SK-N-SH (cell line): ENCODE measurements around the gene ADGRG2. TPM values are rescaled to one million over a fixed set of nuclear protein-coding genes. Genes with fewer than 3 reads are reported as not detected.

Source experiments
- CTCF ChIA-PET: fragments of 300-600, 350-600 bp; formaldehyde crosslinking; extraction: SDS; loops from one replicate; lab custom pipeline; 2021; lab: Yijun Ruan, JAX
- POLR2A ChIA-PET: fragments of 350-600 bp; sonication (Branson Sonifier 250); formaldehyde crosslinking; extraction: SDS; loops from one replicate; lab custom pipeline; 2020; ENCODE audit warnings: antibody characterized with exemption, inconsistent platforms; lab: Yijun Ruan, JAX
- DNase-seq: peaks from one replicate; pipeline ENCODE4 v3.0.0; 2012
- H2AFZ ChIP-seq: fragments of 200-600 bp; sonication (generic); 2 replicates; pipeline ENCODE4 v1.8.1; 2016; ENCODE audit warnings: antibody characterized with exemption, mild to moderate bottlenecking, low read depth
- H3F3A ChIP-seq: fragments of 200-600 bp; sonication (generic); replicated peaks from 2 replicates; pipeline ENCODE3; 2016; ENCODE audit warnings: antibody characterized with exemption, mild to moderate bottlenecking; ENCODE audit not compliant: insufficient read depth
- H3K27ac ChIP-seq, 2 experiments: fragments of 200-500 bp in 1 of 2; fragments of 200-600 bp in 1 of 2; sonication (Bioruptor generic) in 1 of 2; sonication (generic), shearing (Covaris generic) in 1 of 2; 2 replicates each; pipeline versions ENCODE4 v1.5.1 to v1.6.1; 2014 to 2016; ENCODE audit warnings: low read depth in 2 of 2, inconsistent platforms in 1 of 2, low read length in 1 of 2, mild to moderate bottlenecking in 1 of 2, mixed read lengths in 1 of 2
- H3K27me3 ChIP-seq: fragments of 200-600 bp; sonication (generic), shearing (Covaris generic); 2 replicates; pipeline ENCODE4 v1.6.1; 2016; ENCODE audit warnings: mixed run types; ENCODE audit not compliant: insufficient read depth
- H3K36me3 ChIP-seq, 2 experiments: fragments of 200-500 bp in 1 of 2; fragments of 200-600 bp in 1 of 2; sonication (Bioruptor generic) in 1 of 2; sonication (generic) in 1 of 2; replicated peaks in 1 of 2; 2 replicates each; pipeline versions ENCODE3 to v1.5.1; 2014 to 2016; ENCODE audit warnings: low read length in 1 of 2, mild to moderate bottlenecking in 1 of 2; ENCODE audit not compliant: insufficient read depth in 2 of 2, control insufficient read depth in 1 of 2
- H3K4me1 ChIP-seq, 2 experiments: fragments of 200-500 bp in 1 of 2; fragments of 200-600 bp in 1 of 2; sonication (Bioruptor generic) in 1 of 2; sonication (generic), shearing (Covaris generic) in 1 of 2; 2 replicates each; pipeline versions ENCODE4 v1.5.1 to v1.6.1; 2014 to 2016; ENCODE audit warnings: low read depth in 1 of 2, low read length in 1 of 2, mixed run types in 1 of 2; ENCODE audit not compliant: insufficient read depth in 2 of 2, control insufficient read depth in 1 of 2
- H3K4me2 ChIP-seq: fragments of 200-600 bp; sonication (generic), shearing (Covaris generic); 2 replicates; pipeline ENCODE4 v1.6.1; 2017; ENCODE audit warnings: mixed run types
- H3K4me3 ChIP-seq, 2 experiments: fragments of 200-500 bp in 1 of 2; fragments of 200-600 bp in 1 of 2; sonication (Bioruptor generic) in 1 of 2; sonication (generic), shearing (Covaris generic) in 1 of 2; 2 replicates each; pipeline versions ENCODE4 v1.5.1 to v1.8.1; 2014 to 2016; ENCODE audit warnings: low read depth in 2 of 2, inconsistent platforms in 1 of 2, low read length in 1 of 2, mild to moderate bottlenecking in 1 of 2, mixed read lengths in 1 of 2, moderate library complexity in 1 of 2
- H3K79me2 ChIP-seq: fragments of 200-600 bp; sonication (generic); 2 replicates; pipeline ENCODE4 v1.8.1; 2017; ENCODE audit warnings: mild to moderate bottlenecking; ENCODE audit not compliant: insufficient read depth
- H3K9ac ChIP-seq: fragments of 200-600 bp; sonication (generic); 2 replicates; pipeline ENCODE4 v1.6.1; 2017; ENCODE audit warnings: mixed run types
- H3K9me2 ChIP-seq: fragments of 200-600 bp; sonication (generic); 2 replicates; pipeline ENCODE4 v1.6.1; 2017; ENCODE audit warnings: mixed run types
- H3K9me3 ChIP-seq: fragments of 200-600 bp; sonication (generic); 2 replicates; pipeline ENCODE4 v1.6.1; 2017; ENCODE audit warnings: mixed run types, mild to moderate bottlenecking, moderate library complexity
- H4K20me1 ChIP-seq: fragments of 200-600 bp; sonication (generic); 2 replicates; pipeline ENCODE4 v1.6.1; 2017; ENCODE audit warnings: mild to moderate bottlenecking, mixed run types; ENCODE audit not compliant: insufficient read depth
- CHD2 ChIP-seq: fragments of 150-350 bp; IDR thresholded peaks from 2 replicates; pipeline ENCODE4 v1.6.1; 2018; ENCODE audit warnings: low read length; ENCODE audit not compliant: partially characterized antibody
- ELF1 ChIP-seq: IDR thresholded peaks from 2 replicates; pipeline ENCODE4 v1.4.0; 2012
- EP300 ChIP-seq, 2 experiments: IDR thresholded peaks; 2 replicates each; pipeline versions ENCODE4 v1.4.0 to v1.6.1; 2012; ENCODE audit warnings: borderline replicate concordance in 1 of 2, low read depth in 1 of 2, low read length in 1 of 2
- EZH2phosphoT487 ChIP-seq: fragments of 200-600 bp; sonication (generic); IDR thresholded peaks from 2 replicates; pipeline ENCODE4 v1.6.1; 2017; ENCODE audit warnings: low read depth, mixed run types, mild to moderate bottlenecking, antibody characterized with exemption, moderate library complexity, borderline replicate concordance
- FOXJ3 ChIP-seq: sonication (generic); formaldehyde crosslinking; IDR thresholded peaks from 2 replicates; pipeline ENCODE4 v1.5.1; 2020; ENCODE audit warnings: mild to moderate bottlenecking, missing genetic modification reagents
- JUND ChIP-seq: IDR thresholded peaks from 2 replicates; pipeline ENCODE4 v1.4.0; 2012
- MXI1 ChIP-seq: IDR thresholded peaks from 2 replicates; pipeline ENCODE4 v1.6.1; 2012; ENCODE audit warnings: mild to moderate bottlenecking, low read depth, low read length, improper control_type of control experiment
- RCOR1 ChIP-seq: fragments of 150-350 bp; IDR thresholded peaks from 2 replicates; pipeline ENCODE4 v1.6.1; 2017; ENCODE audit warnings: antibody characterized with exemption, low read length
- RXRA ChIP-seq: IDR thresholded peaks from 2 replicates; pipeline ENCODE4 v1.4.0; 2012; ENCODE audit warnings: low read depth, mild to moderate bottlenecking, borderline replicate concordance
- SMC3 ChIP-seq: IDR thresholded peaks from 2 replicates; pipeline ENCODE4 v1.6.1; 2012; ENCODE audit warnings: low read depth, low read length, improper control_type of control experiment
- TCF12 ChIP-seq: IDR thresholded peaks from 2 replicates; pipeline ENCODE4 v1.4.0; 2012
- TEAD4 ChIP-seq: IDR thresholded peaks from 2 replicates; pipeline ENCODE4 v1.4.0; 2012; ENCODE audit warnings: mild to moderate bottlenecking, borderline replicate concordance; ENCODE audit not compliant: insufficient read depth
- USF2 ChIP-seq: fragments of 150-350 bp; IDR thresholded peaks from 2 replicates; pipeline ENCODE4 v1.6.1; 2017; ENCODE audit warnings: antibody characterized with exemption, low read length, low read depth, borderline replicate concordance
- ZBTB33 ChIP-seq: IDR thresholded peaks from 2 replicates; pipeline ENCODE4 v1.4.0; 2012; ENCODE audit warnings: low read depth, borderline replicate concordance
- WGBS: methylation state at CpG from one replicate; pipeline ENCODE4 v1.1.6; 2017; ENCODE audit warnings: low lambda C conversion rate; 5-methylcytosine and 5-hydroxymethylcytosine counted together
- polyA plus RNA-seq, 3 experiments: library from polyadenylated mRNA; depleted of rRNA; stranded (reverse); fragments of >200 nt; gene quantifications; 2 replicates each; pipeline ENCODE4 v1.2.3, GENCODE V29; 2012
- TF ChIP-seq, protein P1 (sequence below): IDR thresholded peaks from 2 replicates; pipeline ENCODE4 v1.4.0; 2012; ENCODE audit warnings: low read depth

The ADGRG2 gene
- polyA plus RNA-seq, 1 of the 3 experiments (the other 2 are of a cell fraction), result 0.08 TPM

DNA sequence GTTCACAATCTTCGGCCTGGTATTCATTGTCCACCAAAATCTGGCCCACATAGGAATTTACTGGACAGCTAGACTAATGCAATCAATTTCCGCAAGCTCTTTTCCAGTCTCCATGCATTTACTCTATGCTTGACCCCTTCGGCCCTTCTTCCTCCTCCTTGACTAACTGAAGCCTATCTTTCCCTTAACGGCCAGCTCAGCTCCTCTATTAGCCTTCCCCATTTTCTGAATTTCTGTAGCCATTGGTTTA is 137.2 kb downstream of the ADGRG2 start:
- CTCF ChIA-PET, result interaction anchor here (0.8 to 1.5 kb wide), 2 partner anchors 32 to 53 kb away, joined by 5 read pairs; no protein-coding TSS in a partner anchor
- Histone ChIP-seq H3K4me3 (peak overlapping the region; percentile 67 to 71), H3K9ac (peak overlapping the region; percentile 83), H3K4me1 (peaks cover 0 to 6% of the 10 kb centered on the region in 2 experiments; a peak in 2 of 4 replicates), H3K79me2 (peaks cover 15% of the 10 kb centered on the region; the same call in 1 of the 2 replicates), H3K27ac (peak overlapping the region; percentile 65 to 73; a peak in 3 of 4 replicates), H3K9me2 (no peaks in the 10 kb centered on the region), H2AFZ (peak overlapping the region; percentile 84; the same call in 1 of the 2 replicates), H3K9me3 (no peaks in the 10 kb centered on the region), H3F3A (no peaks in the 10 kb centered on the region), H3K27me3 (no peaks in the 10 kb centered on the region), H4K20me1 (no peaks in the 10 kb centered on the region), H3K4me2 (peak overlapping the region; percentile 78), H3K36me3 (no peaks in the 10 kb centered on the region)
- DNase-seq, result no peak
- WGBS, result 21% methylated on average over 4 of the region's 4 CpGs
- POLR2A ChIA-PET, result interaction anchor here (1.3 kb wide), 1 partner anchor 25 kb away, joined by 3 read pairs; no protein-coding TSS in a partner anchor
- TF ChIP-seq SMC3, result no peak
- TF ChIP-seq FOXJ3 (CRISPR knock-in tag), result no peak
- no peak for TF ChIP-seq USF2
- TF ChIP-seq CHD2, result no peak
- TF ChIP-seq, protein P1, sequence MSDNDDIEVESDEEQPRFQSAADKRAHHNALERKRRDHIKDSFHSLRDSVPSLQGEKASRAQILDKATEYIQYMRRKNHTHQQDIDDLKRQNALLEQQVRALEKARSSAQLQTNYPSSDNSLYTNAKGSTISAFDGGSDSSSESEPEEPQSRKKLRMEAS, result no peak
- no peak for TF ChIP-seq MXI1
- TF ChIP-seq RXRA, result no peak
- no peak for TF ChIP-seq TEAD4
- no peak for TF ChIP-seq ELF1
- no peak for TF ChIP-seq TCF12
- TF ChIP-seq EP300 (IDR thresholded peaks at IDR 0.05; ENCODE audit: borderline replicate concordance in 1 of 2, low read depth in 1 of 2, low read length in 1 of 2), result no peak
- TF ChIP-seq EZH2phosphoT487, result no peak
- TF ChIP-seq ZBTB33, result no peak
- TF ChIP-seq JUND, result no peak
- TF ChIP-seq RCOR1, result no peak
